KOPT-K1 (cell line): ENCODE data around the gene HIVEP2.
A peak's percentile ranks its signal among the peaks of the same experiment; 100 is the strongest.

Experiments
- H3K27ac ChIP-seq: fragments of 200-600 bp; sonication (generic); 2 replicates; pipeline ENCODE4 v1.5.1; 2016; ENCODE audit warnings: antibody characterized with exemption, mild to moderate bottlenecking, low read depth, low read length; ENCODE audit not compliant: poor library complexity, severe bottlenecking
- H3K36me3 ChIP-seq: fragments of 200-600 bp; sonication (generic); 2 replicates; pipeline ENCODE4 v1.5.1; 2017; ENCODE audit warnings: antibody characterized with exemption, mild to moderate bottlenecking, low read length, moderate library complexity; ENCODE audit not compliant: insufficient read depth
- H3K9me3 ChIP-seq: fragments of 200-600 bp; sonication (generic); 2 replicates; pipeline ENCODE4 v1.5.1; 2017; ENCODE audit warnings: antibody characterized with exemption, low read length, mild to moderate bottlenecking; ENCODE audit not compliant: insufficient read depth, poor library complexity, severe bottlenecking

HIVEP2 gene

GRCh38 chr6:142784344-142784743, 160.6 kb downstream of the HIVEP2 start:
- no peaks in the 10 kb centered on the region for H3K9me3 ChIP-seq

DNA sequence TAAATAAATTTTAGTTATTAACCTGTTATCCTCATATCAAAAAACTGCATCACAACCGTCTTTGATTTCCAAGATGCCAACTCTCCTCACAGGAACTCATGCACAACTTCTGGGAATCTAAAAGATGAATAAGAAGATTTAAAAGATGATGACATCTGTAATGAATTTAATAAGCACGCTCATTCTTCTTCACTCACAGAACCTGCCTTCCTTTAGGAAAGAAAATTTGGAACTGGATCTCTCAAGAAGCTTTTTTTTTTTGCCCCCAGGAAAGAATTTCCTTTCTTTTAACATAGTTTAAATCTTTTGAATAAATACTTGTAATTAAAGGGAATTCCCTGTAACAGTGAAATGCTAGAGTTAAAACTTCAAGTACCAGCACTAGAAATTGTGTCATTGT, 161.5 kb downstream of the HIVEP2 start:
- Histone ChIP-seq H3K9me3 (no peaks in the 10 kb centered on the region), H3K27ac (no peak overlapping the region), H3K36me3 (peaks cover 5% of the 10 kb centered on the region; the same call in 1 of the 2 replicates)

More at GRCh38 chr6:142784344-142784743, 160.6 kb downstream of the HIVEP2 start:
- Histone ChIP-seq H3K27ac (no peak overlapping the region), H3K36me3 (peaks cover 5% of the 10 kb centered on the region; the same call in 1 of the 2 replicates)

DNA sequence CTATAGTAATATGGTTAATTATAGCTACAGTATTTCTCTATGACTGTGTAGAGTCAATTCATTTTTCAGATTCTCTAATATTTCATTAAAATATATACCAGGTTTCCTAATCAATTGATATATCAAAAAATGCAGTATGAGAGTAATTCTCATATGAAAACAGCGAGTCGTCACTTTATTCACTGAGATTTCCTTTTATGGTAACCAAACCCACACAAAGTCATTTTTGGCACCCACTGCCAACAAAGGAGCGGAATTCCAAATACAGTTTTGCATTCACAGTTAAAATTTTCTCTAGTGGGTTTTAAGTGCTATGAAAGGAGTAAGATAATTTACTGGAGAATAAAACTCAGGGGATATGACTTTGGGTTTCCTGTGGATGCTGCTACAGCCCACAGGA, 163.8 kb downstream of the HIVEP2 start:
- Histone ChIP-seq H3K9me3 (no peaks in the 10 kb centered on the region), H3K36me3 (peaks cover 5% of the 10 kb centered on the region; the same call in 1 of the 2 replicates), H3K27ac (no peak overlapping the region)

DNA sequence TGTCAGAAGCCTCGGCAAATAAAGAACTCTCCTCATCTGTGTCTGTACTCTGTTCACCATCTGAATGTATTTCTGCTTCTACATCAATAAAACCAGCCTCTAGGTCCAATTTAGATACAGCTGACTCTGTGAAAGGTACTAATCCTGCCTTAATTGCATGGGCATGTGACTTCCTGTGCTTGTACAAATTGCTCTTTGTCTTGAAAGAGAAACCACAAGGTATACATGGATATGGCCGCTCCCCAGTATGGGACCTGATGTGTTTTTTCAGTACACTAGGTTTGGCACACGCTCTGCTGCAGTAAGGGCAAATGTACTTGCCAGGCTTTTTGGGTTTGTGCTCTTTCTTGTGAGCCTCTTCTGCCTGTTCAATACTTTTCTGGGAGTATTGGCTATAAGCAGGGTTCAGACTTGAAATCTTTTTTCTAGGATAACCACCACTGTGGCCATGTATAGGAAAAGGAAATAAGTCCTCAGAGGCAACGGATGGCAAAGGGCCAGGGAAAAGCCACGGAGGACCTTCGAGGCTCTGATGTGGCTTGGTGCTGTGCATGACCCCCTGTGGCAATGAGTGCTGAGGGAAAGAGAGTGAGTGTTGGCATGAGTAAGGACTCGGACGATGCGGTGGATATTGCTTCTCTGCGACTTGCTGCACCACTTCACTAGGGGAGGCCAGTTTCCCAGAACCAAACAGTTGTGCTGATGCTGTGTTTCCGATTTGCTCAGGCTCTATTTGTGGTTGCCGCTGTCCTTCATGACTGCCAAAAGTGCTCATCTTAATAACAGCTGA, 170.9 kb downstream of the HIVEP2 start:
- no peaks in the 10 kb centered on the region for H3K9me3 ChIP-seq
- H3K36me3 ChIP-seq = peaks cover 59% of the 10 kb centered on the region
- peak overlapping the region; percentile 43 for H3K27ac ChIP-seq

- H3K36me3 ChIP-seq = peaks cover 64% of the 10 kb centered on the region
- no peaks in the 10 kb centered on the region for H3K9me3 ChIP-seq
- H3K27ac ChIP-seq = peak overlapping the region; percentile 43
Measured at GRCh38 chr6:142773324-142773723, 171.7 kb downstream of the HIVEP2 start.

DNA sequence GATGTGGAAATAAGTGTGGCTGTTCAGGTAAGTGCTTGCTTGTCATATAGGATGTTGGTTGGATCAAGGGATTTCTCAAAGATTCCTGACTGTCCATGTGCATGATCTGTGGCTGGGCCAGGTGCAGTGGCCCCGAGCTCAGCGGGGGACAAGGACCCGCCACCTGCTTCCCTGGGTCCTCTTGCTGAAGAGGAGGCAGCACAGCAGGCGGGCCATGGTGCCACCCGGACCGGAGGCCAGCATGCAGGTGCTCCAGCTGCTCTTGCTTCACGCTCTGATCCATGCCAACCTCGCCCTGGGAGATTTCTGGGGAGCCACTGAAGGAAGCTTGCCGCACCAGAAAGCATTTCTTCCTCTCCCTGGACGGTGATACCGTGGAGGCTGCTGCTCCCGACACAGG, 173.8 kb downstream of the HIVEP2 start:
- Histone ChIP-seq H3K27ac (no peak overlapping the region), H3K36me3 (peaks cover 83% of the 10 kb centered on the region), H3K9me3 (no peaks in the 10 kb centered on the region)

- H3K27ac ChIP-seq = no peak overlapping the region
- no peaks in the 10 kb centered on the region for H3K9me3 ChIP-seq
- H3K36me3 ChIP-seq = peaks cover 83% of the 10 kb centered on the region
Measured at GRCh38 chr6:142765306-142765705, 179.7 kb downstream of the HIVEP2 start.

DNA sequence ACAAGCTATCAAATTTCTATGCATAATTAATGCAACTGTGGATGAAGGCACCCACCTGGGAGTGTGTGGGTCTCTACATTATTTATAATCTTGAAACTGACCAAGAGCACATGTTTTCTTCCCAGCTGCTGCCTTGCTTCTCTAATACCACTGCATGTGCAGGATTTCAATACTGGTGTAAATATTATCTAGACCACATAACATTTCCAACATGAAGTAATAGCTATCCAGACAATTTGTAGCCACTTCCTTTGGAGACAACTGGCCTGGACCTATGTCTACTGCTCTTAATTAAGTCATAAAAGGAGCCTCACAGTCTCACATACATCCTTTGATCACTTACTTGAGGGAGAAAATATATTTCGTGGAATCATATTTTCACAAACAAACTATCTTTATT, 180.7 kb downstream of the HIVEP2 start:
- peaks cover 83% of the 10 kb centered on the region for H3K36me3 ChIP-seq
- H3K9me3 ChIP-seq = no peaks in the 10 kb centered on the region
- H3K27ac ChIP-seq = no peak overlapping the region

DNA sequence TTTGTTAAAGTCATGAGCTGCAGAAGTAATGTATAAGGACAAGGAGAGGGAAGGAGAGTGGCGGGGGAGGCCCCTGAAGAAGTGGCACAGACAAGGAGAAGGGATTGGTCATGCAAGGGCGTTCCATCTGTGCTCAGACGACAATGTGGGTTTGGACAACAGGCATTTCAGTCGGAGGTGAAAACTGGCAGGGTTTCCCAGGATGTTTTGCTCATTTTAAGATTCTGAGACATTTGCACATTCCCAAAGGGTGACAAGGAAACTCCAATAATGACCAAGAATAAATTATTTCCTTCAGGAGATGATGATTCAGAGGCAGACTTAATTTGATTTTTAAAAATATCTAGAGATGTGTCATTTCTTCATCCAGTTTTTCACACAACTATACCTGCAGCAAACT, 181.8 kb downstream of the HIVEP2 start:
- Histone ChIP-seq H3K36me3 (peaks cover 85% of the 10 kb centered on the region), H3K27ac (no peak overlapping the region), H3K9me3 (no peaks in the 10 kb centered on the region)

- peaks cover 85% of the 10 kb centered on the region for H3K36me3 ChIP-seq
- H3K9me3 ChIP-seq = no peaks in the 10 kb centered on the region
- H3K27ac ChIP-seq = no peak overlapping the region
Measured at GRCh38 chr6:142761756-142762155, 183.2 kb downstream of the HIVEP2 start.

DNA sequence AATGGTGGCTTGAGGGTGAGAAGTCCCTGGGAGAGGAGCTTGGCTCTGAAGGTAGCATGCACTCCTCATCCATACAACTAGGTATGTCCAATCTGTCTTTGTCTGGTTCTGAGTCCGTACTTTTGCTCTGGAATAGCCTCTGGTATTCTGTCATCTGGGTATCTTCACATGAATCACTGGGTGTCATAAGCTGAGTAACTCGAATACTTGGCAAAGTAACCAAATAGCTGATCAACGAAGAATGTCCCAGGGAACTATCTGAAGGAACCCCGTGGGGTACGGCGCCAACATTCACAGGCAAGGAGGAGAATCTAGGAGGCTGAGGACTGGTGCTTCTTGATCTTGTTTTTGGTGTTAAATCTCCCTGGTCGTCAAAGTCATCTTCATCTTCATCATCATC, 184.8 kb downstream of the HIVEP2 start:
- Histone ChIP-seq H3K27ac (no peak overlapping the region), H3K36me3 (peaks cover 87% of the 10 kb centered on the region), H3K9me3 (no peaks in the 10 kb centered on the region)

DNA sequence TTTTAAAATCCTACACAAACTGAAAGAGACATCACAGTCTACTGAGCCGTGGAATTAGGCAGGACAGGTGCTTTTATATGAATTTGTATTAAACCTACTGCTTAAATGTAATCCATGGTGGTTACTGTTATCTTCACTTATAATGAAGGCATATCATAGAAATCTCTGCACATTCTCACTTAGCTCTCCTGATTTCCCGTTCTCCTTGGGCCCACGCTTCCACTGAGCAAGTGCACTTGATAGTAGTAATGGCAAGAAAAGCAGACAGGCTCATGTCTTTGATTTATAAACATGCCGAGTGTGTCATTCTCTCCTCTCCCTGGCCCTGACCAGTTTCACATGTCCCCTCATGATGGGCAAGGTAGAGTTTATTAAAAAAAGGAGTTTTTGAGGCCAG, 186.3 kb downstream of the HIVEP2 start:
- no peaks in the 10 kb centered on the region for H3K9me3 ChIP-seq
- peaks cover 83% of the 10 kb centered on the region for H3K36me3 ChIP-seq
- H3K27ac ChIP-seq = no peak overlapping the region

DNA sequence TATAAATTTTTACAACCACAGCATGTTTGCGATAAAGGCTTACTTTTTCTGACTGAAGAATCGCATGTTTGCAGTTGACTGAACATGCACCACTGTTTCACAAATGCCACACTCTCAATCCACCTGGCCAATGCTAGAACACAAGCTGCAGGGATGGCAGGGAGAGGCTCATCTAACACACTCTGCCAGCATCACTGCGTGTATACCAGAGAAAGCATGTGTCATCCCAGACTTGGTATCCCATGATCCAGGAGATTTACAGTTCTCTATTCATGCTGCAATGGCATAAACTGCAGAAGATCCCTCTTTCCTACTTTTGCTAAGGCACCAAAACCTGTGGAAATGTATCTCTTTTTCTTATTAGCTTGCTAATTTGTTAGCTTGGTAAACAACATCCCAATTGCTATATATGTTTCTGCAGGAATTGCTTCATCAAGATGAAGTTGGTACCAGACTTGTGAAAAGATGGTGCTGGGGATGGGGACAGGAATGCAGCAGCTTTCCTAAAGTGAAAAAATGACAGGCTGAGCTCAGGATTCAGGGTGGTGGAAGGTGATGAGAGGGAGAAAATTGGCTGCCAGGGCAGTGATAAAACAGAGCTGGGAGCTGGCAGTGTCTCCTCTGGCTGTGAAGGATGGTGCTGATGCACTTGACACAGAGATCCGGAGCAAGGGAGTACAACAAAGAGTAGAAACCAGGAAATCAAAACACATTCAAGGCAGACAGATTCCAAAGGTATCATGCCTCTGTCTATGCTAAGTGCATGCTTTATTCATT, 186.9 kb downstream of the HIVEP2 start:
- Histone ChIP-seq H3K36me3 (peaks cover 84% of the 10 kb centered on the region), H3K9me3 (no peaks in the 10 kb centered on the region), H3K27ac (no peak overlapping the region)

- H3K36me3 ChIP-seq = peaks cover 78% of the 10 kb centered on the region
- H3K27ac ChIP-seq = no peak overlapping the region
- no peaks in the 10 kb centered on the region for H3K9me3 ChIP-seq
Measured at GRCh38 chr6:142756215-142756630, 188.8 kb downstream of the HIVEP2 start.

- Histone ChIP-seq H3K9me3 (no peaks in the 10 kb centered on the region), H3K27ac (no peak overlapping the region), H3K36me3 (peaks cover 50% of the 10 kb centered on the region)
Measured at GRCh38 chr6:142753196-142753595, 191.8 kb downstream of the HIVEP2 start.
